ENCODE results near the gene TBC1D22B.
"Not testable (repeated sequence)": the region's sequence is repeated elsewhere in the genome, so short reads cannot be mapped to it uniquely, and the experiment has no call there.

The TBC1D22B gene

GRCh38 chr6:37302086-37302686 is 44.6 kb downstream of the TBC1D22B start:
- in situ Hi-C loops (cut with MboI; ENCODE audit: low sequenced_read_pairs): no loop called here

- in situ Hi-C loops (cut with MboI; ENCODE audit: low sequenced_read_pairs): no loop called here
Measured at GRCh38 chr6:37303091-37303660, 45.6 kb downstream of the TBC1D22B start.

GRCh38 chr6:37303891-37304503 is 46.4 kb downstream of the TBC1D22B start:
- in situ Hi-C loops (cut with MboI; ENCODE audit: low sequenced_read_pairs): no loop called here

GRCh38 chr6:37304766-37305165 is 47.2 kb downstream of the TBC1D22B start:
- in situ Hi-C loops (cut with MboI; ENCODE audit: low sequenced_read_pairs): no loop called here

- in situ Hi-C loops (cut with MboI; ENCODE audit: low sequenced_read_pairs): no loop called here
Measured at GRCh38 chr6:37305841-37306425, 48.4 kb downstream of the TBC1D22B start.

GRCh38 chr6:37306624-37307222 is 49.2 kb downstream of the TBC1D22B start:
- in situ Hi-C loops (cut with MboI; ENCODE audit: low sequenced_read_pairs): no loop called here

- in situ Hi-C loops (cut with MboI; ENCODE audit: low sequenced_read_pairs): not testable (repeated sequence)
Measured at GRCh38 chr6:37307484-37307883, 49.9 kb downstream of the TBC1D22B start.

- in situ Hi-C loops (cut with MboI; ENCODE audit: low sequenced_read_pairs): no loop called here
Measured at GRCh38 chr6:37308069-37308815, 50.7 kb downstream of the TBC1D22B start.

GRCh38 chr6:37309046-37309445 is 51.5 kb downstream of the TBC1D22B start:
- in situ Hi-C loops (cut with MboI; ENCODE audit: low sequenced_read_pairs): no loop called here

GRCh38 chr6:37309692-37310091 is 52.1 kb downstream of the TBC1D22B start:
- in situ Hi-C loops (cut with MboI; ENCODE audit: low sequenced_read_pairs): no loop called here

GRCh38 chr6:37310966-37311365 is 53.4 kb downstream of the TBC1D22B start:
- in situ Hi-C loops (cut with MboI; ENCODE audit: low sequenced_read_pairs): no loop called here

- in situ Hi-C loops (cut with MboI; ENCODE audit: low sequenced_read_pairs): no loop called here
Measured at GRCh38 chr6:37311741-37312473, 54.3 kb downstream of the TBC1D22B start.

GRCh38 chr6:37313723-37314486 is 56.3 kb downstream of the TBC1D22B start:
- in situ Hi-C loops (cut with MboI; ENCODE audit: low sequenced_read_pairs): no loop called here

GRCh38 chr6:37314487-37315156 is 57.0 kb downstream of the TBC1D22B start:
- in situ Hi-C loops (cut with MboI; ENCODE audit: low sequenced_read_pairs): no loop called here

- in situ Hi-C loops (cut with MboI; ENCODE audit: low sequenced_read_pairs): no loop called here
Measured at GRCh38 chr6:37315157-37315515, 57.6 kb downstream of the TBC1D22B start.

GRCh38 chr6:37316071-37316470 is 58.5 kb downstream of the TBC1D22B start:
- in situ Hi-C loops (cut with MboI; ENCODE audit: low sequenced_read_pairs): no loop called here

- in situ Hi-C loops (cut with MboI; ENCODE audit: low sequenced_read_pairs): no loop called here
Measured at GRCh38 chr6:37317312-37318038, 59.9 kb downstream of the TBC1D22B start.

- in situ Hi-C loops (cut with MboI; ENCODE audit: low sequenced_read_pairs): no loop called here
Measured at GRCh38 chr6:37319156-37319555, 61.6 kb downstream of the TBC1D22B start.

Measured in HL-60/S4 treated with phorbol 12-myristate 13-acetate at 8.2 ng/mL for 4 days and 3 days (cell line).